GM18508 (cell line): ENCODE data around the gene RIPOR3.

Experiments
- ATAC-seq: cut with Tn5 transposase; IDR thresholded peaks from one replicate; pipeline ENCODE4 v1.9.1; 2021; ENCODE audit warnings: moderate number of reproducible peaks; ENCODE audit not compliant: insufficient read depth, unreplicated experiment

Gene RIPOR3

GRCh38 chr20:50562262-50562701 is 129.1 kb downstream of the RIPOR3 start:
- no peak for ATAC-seq

GRCh38 chr20:50561379-50562078 is 129.8 kb downstream of the RIPOR3 start:
- no peak for ATAC-seq

- no peak for ATAC-seq
Measured at GRCh38 chr20:50560867-50561266, 130.5 kb downstream of the RIPOR3 start.

- no peak for ATAC-seq
Measured at GRCh38 chr20:50559856-50560638, 131.3 kb downstream of the RIPOR3 start.

- no peak for ATAC-seq
Measured at GRCh38 chr20:50559149-50559548, 132.2 kb downstream of the RIPOR3 start.

- ATAC-seq = no peak
Measured at GRCh38 chr20:50558483-50558925, 132.8 kb downstream of the RIPOR3 start.

- no peak for ATAC-seq
Measured at GRCh38 chr20:50557549-50558134, 133.7 kb downstream of the RIPOR3 start.

GRCh38 chr20:50555662-50556061 is 135.7 kb downstream of the RIPOR3 start:
- ATAC-seq = no peak

GRCh38 chr20:50554694-50555579 is 136.4 kb downstream of the RIPOR3 start:
- no peak for ATAC-seq

GRCh38 chr20:50552979-50553378 is 138.4 kb downstream of the RIPOR3 start:
- no peak for ATAC-seq

GRCh38 chr20:50551288-50551687 is 140.1 kb downstream of the RIPOR3 start:
- no peak for ATAC-seq

GRCh38 chr20:50550531-50550930 is 140.8 kb downstream of the RIPOR3 start:
- no peak for ATAC-seq

- no peak for ATAC-seq
Measured at GRCh38 chr20:50548396-50548795, 142.9 kb downstream of the RIPOR3 start.

- ATAC-seq = no peak
Measured at GRCh38 chr20:50547964-50548363, 143.4 kb downstream of the RIPOR3 start.

- no peak for ATAC-seq
Measured at GRCh38 chr20:50546729-50547314, 144.5 kb downstream of the RIPOR3 start.

- no peak for ATAC-seq
Measured at GRCh38 chr20:50545126-50545525, 146.2 kb downstream of the RIPOR3 start.

GRCh38 chr20:50543326-50543725 is 148.0 kb downstream of the RIPOR3 start:
- ATAC-seq = no peak

- ATAC-seq = no peak
Measured at GRCh38 chr20:50541606-50542041, 149.7 kb downstream of the RIPOR3 start.

GRCh38 chr20:50540620-50541605 is 150.4 kb downstream of the RIPOR3 start:
- no peak for ATAC-seq
